Measurements from ENCODE around the gene AP2S1.
"Not testable (repeated sequence)": the region's sequence is repeated elsewhere in the genome, so short reads cannot be mapped to it uniquely, and the experiment has no call there.

The AP2S1 gene

GRCh38 chr19:46839752-46840497, 10.7 kb downstream of the AP2S1 start:
- DNase-seq: no peak

GRCh38 chr19:46838160-46838559, 12.5 kb downstream of the AP2S1 start:
- DNase-seq: no peak

GRCh38 chr19:46834984-46835383, 15.7 kb downstream of the AP2S1 start:
- no peak for DNase-seq

- no peak for DNase-seq
Measured at GRCh38 chr19:46834121-46834520, 16.5 kb downstream of the AP2S1 start.

GRCh38 chr19:46830864-46831263, 19.8 kb downstream of the AP2S1 start:
- DNase-seq: no peak

- DNase-seq: no peak
Measured at GRCh38 chr19:46828484-46828883, 22.2 kb downstream of the AP2S1 start.

GRCh38 chr19:46825731-46826055, 25.0 kb downstream of the AP2S1 start:
- no peak for DNase-seq

- peak; percentile 31 for DNase-seq
Measured at GRCh38 chr19:46824890-46825730, 25.5 kb downstream of the AP2S1 start.

GRCh38 chr19:46823049-46823448, 27.6 kb downstream of the AP2S1 start:
- DNase-seq: no peak

GRCh38 chr19:46822410-46822787, 28.2 kb downstream of the AP2S1 start:
- not testable (repeated sequence) for DNase-seq

- DNase-seq: peak; percentile 72
Measured at GRCh38 chr19:46821512-46822409, 28.9 kb downstream of the AP2S1 start.

GRCh38 chr19:46818812-46819211, 31.8 kb downstream of the AP2S1 start:
- DNase-seq: no peak

- no peak for DNase-seq
Measured at GRCh38 chr19:46815833-46816627, 34.6 kb downstream of the AP2S1 start.

GRCh38 chr19:46813839-46814358, 36.7 kb downstream of the AP2S1 start:
- DNase-seq: no peak

GRCh38 chr19:46812977-46813838, 37.4 kb downstream of the AP2S1 start:
- DNase-seq: no peak

GRCh38 chr19:46809534-46810272, 40.9 kb downstream of the AP2S1 start:
- no peak for DNase-seq

- DNase-seq: no peak
Measured at GRCh38 chr19:46806656-46807055, 44.0 kb downstream of the AP2S1 start.

GRCh38 chr19:46804432-46804831, 46.2 kb downstream of the AP2S1 start:
- not testable (repeated sequence) for DNase-seq

- DNase-seq: no peak
Measured at GRCh38 chr19:46803555-46803954, 47.1 kb downstream of the AP2S1 start.

- DNase-seq: no peak
Measured at GRCh38 chr19:46802152-46802551, 48.5 kb downstream of the AP2S1 start.

All from CD4-positive, alpha-beta T cell treated with Interleukin-10 for 1 hour (primary cell).